IMR-90 (cell line): Measurements from ENCODE around the gene PTPRN2. TPM values are rescaled to one million over a fixed set of nuclear protein-coding genes. Genes with fewer than 3 reads are reported as not detected.
A peak's percentile ranks its signal among the peaks of the same experiment; 100 is the strongest.

ENCODE experiments used
- ATAC-seq: fragments of 200-7000 bp; cut with Tn5 transposase; 2 replicates; pipeline ENCODE4 v1.9.1; 2020; ENCODE audit warnings: low read depth, mild to moderate bottlenecking, moderate library complexity
- BruUV-seq: library from RNA; stranded (reverse); fragments of 400-500 nt; replicated peaks from 2 replicates; lab custom pipeline; 2021; lab: Mats Ljungman, UMichigan
- CTCF ChIA-PET: fragments of 300-600 bp; formaldehyde crosslinking; extraction: SDS; loops from one replicate; lab custom pipeline; 2021; ENCODE audit warnings: antibody characterized with exemption; lab: Yijun Ruan, JAX
- POLR2A ChIA-PET: fragments of 300-600 bp; sonication (Branson Sonifier 250); formaldehyde crosslinking; loops from one replicate; lab custom pipeline; 2022; ENCODE audit warnings: antibody characterized with exemption; ENCODE audit not compliant: unreplicated experiment; lab: Charles Lee
- DNase-seq: peaks from one replicate; pipeline ENCODE4 v3.0.0; 2013
- H2AFZ ChIP-seq: replicated peaks from 2 replicates; pipeline ENCODE3; 2013; ENCODE audit warnings: low read length, mild to moderate bottlenecking; ENCODE audit not compliant: poor library complexity
- H2AK5ac ChIP-seq: 2 replicates; pipeline ENCODE4 v1.6.1; 2013; ENCODE audit warnings: low read depth, low read length, inconsistent platforms
- H2AK9ac ChIP-seq: replicated peaks from 2 replicates; pipeline ENCODE3; 2013; ENCODE audit warnings: mild to moderate bottlenecking, low read depth, low read length, moderate library complexity; ENCODE audit not compliant: poor library complexity
- H2BK120ac ChIP-seq: 2 replicates; pipeline ENCODE4 v1.6.1; 2013; ENCODE audit warnings: low read depth, low read length, inconsistent platforms
- H2BK15ac ChIP-seq: 3 replicates; pipeline ENCODE4 v1.6.1; 2013; ENCODE audit warnings: low read depth, low read length, inconsistent platforms
- H2BK20ac ChIP-seq: 2 replicates; pipeline ENCODE4 v1.6.1; 2013; ENCODE audit warnings: low read depth, mild to moderate bottlenecking, inconsistent platforms, low read length, moderate library complexity
- H2BK5ac ChIP-seq: 2 replicates; pipeline ENCODE4 v1.6.1; 2013; ENCODE audit warnings: mild to moderate bottlenecking, low read depth, low read length, inconsistent platforms; ENCODE audit not compliant: poor library complexity, severe bottlenecking
- H3K14ac ChIP-seq: replicated peaks from 2 replicates; pipeline ENCODE4 v1.6.1; 2013; ENCODE audit warnings: low read depth, low read length, inconsistent platforms
- H3K18ac ChIP-seq: 2 replicates; pipeline ENCODE4 v1.6.1; 2013; ENCODE audit warnings: low read depth, low read length, control low read depth
- H3K23ac ChIP-seq: 2 replicates; pipeline ENCODE4 v1.6.1; 2013; ENCODE audit warnings: low read depth, low read length, inconsistent platforms
- H3K27ac ChIP-seq: 2 replicates; pipeline ENCODE4 v1.5.1; 2013; ENCODE audit warnings: mild to moderate bottlenecking, control low read depth, low read length; ENCODE audit not compliant: insufficient read depth
- H3K27me3 ChIP-seq: 2 replicates; pipeline ENCODE4 v1.6.1; 2013; ENCODE audit warnings: low read length; ENCODE audit not compliant: control insufficient read depth, insufficient read depth
- H3K36me3 ChIP-seq: 2 replicates; pipeline ENCODE4 v1.6.1; 2013; ENCODE audit warnings: low read length, mixed read lengths; ENCODE audit not compliant: control insufficient read depth, insufficient read depth
- H3K4ac ChIP-seq: 2 replicates; pipeline ENCODE4 v1.6.1; 2013; ENCODE audit warnings: low read depth, low read length, inconsistent platforms
- H3K4me1 ChIP-seq: 2 replicates; pipeline ENCODE4 v1.6.1; 2013; ENCODE audit warnings: low read length, mixed read lengths; ENCODE audit not compliant: control insufficient read depth, insufficient read depth
- H3K4me2 ChIP-seq: 2 replicates; pipeline ENCODE4 v1.6.1; 2013; ENCODE audit warnings: low read depth, mild to moderate bottlenecking, control low read depth, low read length, moderate library complexity
- H3K4me3 ChIP-seq: 2 replicates; pipeline ENCODE4 v1.5.1; 2013; ENCODE audit warnings: low read depth, mild to moderate bottlenecking, control low read depth, low read length, moderate library complexity; ENCODE audit not compliant: insufficient read depth
- H3K56ac ChIP-seq: 2 replicates; pipeline ENCODE4 v1.6.1; 2013; ENCODE audit warnings: low read length, inconsistent platforms; ENCODE audit not compliant: insufficient read depth; ENCODE audit errors: extremely low read depth
- H3K79me1 ChIP-seq, 2 experiments: 2 replicates each; pipeline ENCODE4 v1.6.1; 2013; ENCODE audit warnings: low read length in 2 of 2, inconsistent platforms in 1 of 2, low read depth in 1 of 2
- H3K9ac ChIP-seq: 2 replicates; pipeline ENCODE4 v1.6.1; 2013; ENCODE audit warnings: low read depth, low read length, control low read depth
- H3K9me1 ChIP-seq: 2 replicates; pipeline ENCODE4 v1.6.1; 2013; ENCODE audit warnings: low read length, inconsistent platforms; ENCODE audit not compliant: insufficient read depth
- H3K9me3 ChIP-seq: 2 replicates; pipeline ENCODE4 v1.6.1; 2013; ENCODE audit warnings: low read length; ENCODE audit not compliant: control insufficient read depth, insufficient read depth
- H4K20me1 ChIP-seq: 2 replicates; pipeline ENCODE4 v1.6.1; 2013; ENCODE audit warnings: low read length, inconsistent platforms; ENCODE audit not compliant: insufficient read depth
- H4K5ac ChIP-seq: 2 replicates; pipeline ENCODE4 v1.6.1; 2013; ENCODE audit warnings: mild to moderate bottlenecking, low read depth, low read length, control low read depth
- H4K8ac ChIP-seq, 2 experiments: 2 replicates each; pipeline ENCODE4 v1.6.1; 2013; ENCODE audit warnings: low read depth in 2 of 2, low read length in 2 of 2, control low read depth in 1 of 2, inconsistent platforms in 1 of 2
- H4K91ac ChIP-seq: 2 replicates; pipeline ENCODE4 v1.6.1; 2013; ENCODE audit warnings: low read depth, low read length, inconsistent platforms; ENCODE audit not compliant: insufficient read depth
- CEBPB ChIP-seq: IDR thresholded peaks from 2 replicates; pipeline ENCODE4 v1.6.1; 2012; ENCODE audit warnings: low read depth, low read length, improper control_type of control experiment
- MAZ ChIP-seq: IDR thresholded peaks from 2 replicates; pipeline ENCODE4 v1.6.1; 2012; ENCODE audit warnings: low read depth, mild to moderate bottlenecking, low read length, improper control_type of control experiment, moderate library complexity, borderline replicate concordance
- MXI1 ChIP-seq: IDR thresholded peaks from 2 replicates; pipeline ENCODE4 v1.6.1; 2012; ENCODE audit warnings: low read depth, mild to moderate bottlenecking, low read length, moderate library complexity, borderline replicate concordance
- RAD21 ChIP-seq: IDR thresholded peaks from 2 replicates; pipeline ENCODE4 v1.6.1; 2012; ENCODE audit warnings: low read length, improper control_type of control experiment
- RCOR1 ChIP-seq: IDR thresholded peaks from 2 replicates; pipeline ENCODE4 v1.6.1; 2012; ENCODE audit warnings: mild to moderate bottlenecking, low read length, improper control_type of control experiment; ENCODE audit not compliant: insufficient replicate concordance
- RFX5 ChIP-seq: IDR thresholded peaks from 2 replicates; pipeline ENCODE4 v1.8.0; 2012; ENCODE audit warnings: low read depth, mild to moderate bottlenecking, low read length, moderate library complexity
- SMC3 ChIP-seq: fragments of 150-350 bp; IDR thresholded peaks from 2 replicates; pipeline ENCODE4 v1.6.1; 2016; ENCODE audit warnings: low read depth, mild to moderate bottlenecking, antibody characterized with exemption, low read length, moderate library complexity
- whole genome bisulfite sequencing, 2 experiments: methylation state at CpG; one replicate each; pipeline versions ENCODE4 v1.1.5 to v1.1.7; 2013; ENCODE audit warnings: missing lambda C conversion rate in 2 of 2; ENCODE audit not compliant: insufficient read length in 1 of 2; ENCODE audit errors: extremely low coverage in 2 of 2; 5-methylcytosine and 5-hydroxymethylcytosine counted together
- dilution Hi-C: fragments of 300-500 bp; cut with HindIII; formaldehyde crosslinking; loops from one replicate; pipeline ENCODE4 v1.14.3; 2018; ENCODE audit warnings: low sequenced_read_pairs; ENCODE audit not compliant: unreplicated experiment
- in situ Hi-C: fragments of 300-500 bp; cut with MboI; formaldehyde crosslinking; loops from 3 replicates; pipeline ENCODE4 v1.14.3; 2019; ENCODE audit warnings: low sequenced_read_pairs, inconsistent platforms, mixed read lengths
- intact Hi-C: fragments of 100-400 bp; cut with micrococcal nuclease; formaldehyde crosslinking; loops from 2 replicates; pipeline ENCODE4 v1.10.0; 2022
- polyA plus RNA-seq, 3 experiments: library from polyadenylated mRNA; depleted of rRNA; stranded (reverse); fragments of >200 nt; gene quantifications; 2 replicates each; pipeline ENCODE4 v1.2.3, GENCODE V29; 2012; ENCODE audit warnings: low replicate concordance in 1 of 3
- total RNA-seq: library from RNA; depleted of rRNA; stranded (reverse); fragments of >200 nt; gene quantifications from 2 replicates; pipeline ENCODE4 v1.2.3, GENCODE V29; 2012
- TF ChIP-seq, protein P1 (sequence below): fragments of 150-350 bp; IDR thresholded peaks from 2 replicates; pipeline ENCODE4 v1.6.1; 2016; ENCODE audit warnings: low read depth, mild to moderate bottlenecking, low read length, moderate library complexity, borderline replicate concordance
- TF ChIP-seq, protein P2 (sequence below): conservative IDR thresholded peaks from 2 replicates; pipeline ENCODE4 v1.5.1; 2012; ENCODE audit warnings: mild to moderate bottlenecking, low read depth, low read length, improper control_type of control experiment

Gene PTPRN2
- total and polyA plus RNA-seq, 2 of the 4 experiments (the other 2 are of a cell fraction), result 0.03 TPM; not detected in 1

DNA sequence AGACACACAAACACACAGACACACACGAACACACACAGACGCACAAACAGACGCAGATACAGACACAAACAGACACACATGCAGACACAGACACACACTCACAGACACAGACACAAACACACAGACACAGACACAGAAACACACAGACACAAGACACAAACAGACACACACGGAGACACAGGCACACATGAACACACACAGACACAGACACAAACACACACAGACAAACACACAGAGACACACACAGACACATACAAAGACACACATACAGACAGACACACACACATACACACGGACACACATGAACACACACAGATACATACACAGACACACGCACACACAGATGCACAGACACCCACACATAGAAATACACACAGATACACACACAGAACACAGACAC is 815.9 kb downstream of the PTPRN2 start:
- H3K4ac ChIP-seq, result no peak overlapping the region
- no peak overlapping the region for H3K27ac ChIP-seq
- H4K20me1 ChIP-seq, result no peaks in the 10 kb centered on the region
- H3K23ac ChIP-seq, result no peak overlapping the region
- H3K4me1 ChIP-seq, result no peaks in the 10 kb centered on the region
- peak overlapping the region; percentile 21 for H2AFZ ChIP-seq
- WGBS, 2 experiments, result 63% methylated on average over 4 of the region's 6 CpGs; no CpG with 5 or more reads in 1 of the 2 experiments
- intact Hi-C loops, result no loop called here
- peaks cover 66% of the 10 kb centered on the region for H3K9me3 ChIP-seq
- in situ Hi-C loops, result no loop called here
- CTCF ChIA-PET, result no interaction called here
- H3K27me3 ChIP-seq, result no peaks in the 10 kb centered on the region
- TF ChIP-seq, protein P1, sequence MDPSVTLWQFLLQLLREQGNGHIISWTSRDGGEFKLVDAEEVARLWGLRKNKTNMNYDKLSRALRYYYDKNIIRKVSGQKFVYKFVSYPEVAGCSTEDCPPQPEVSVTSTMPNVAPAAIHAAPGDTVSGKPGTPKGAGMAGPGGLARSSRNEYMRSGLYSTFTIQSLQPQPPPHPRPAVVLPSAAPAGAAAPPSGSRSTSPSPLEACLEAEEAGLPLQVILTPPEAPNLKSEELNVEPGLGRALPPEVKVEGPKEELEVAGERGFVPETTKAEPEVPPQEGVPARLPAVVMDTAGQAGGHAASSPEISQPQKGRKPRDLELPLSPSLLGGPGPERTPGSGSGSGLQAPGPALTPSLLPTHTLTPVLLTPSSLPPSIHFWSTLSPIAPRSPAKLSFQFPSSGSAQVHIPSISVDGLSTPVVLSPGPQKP, result no peak
- TF ChIP-seq RAD21, result no peak
- no peak for TF ChIP-seq RCOR1
- no peak for TF ChIP-seq MXI1
- no peak for TF ChIP-seq MAZ
- TF ChIP-seq, protein P2, sequence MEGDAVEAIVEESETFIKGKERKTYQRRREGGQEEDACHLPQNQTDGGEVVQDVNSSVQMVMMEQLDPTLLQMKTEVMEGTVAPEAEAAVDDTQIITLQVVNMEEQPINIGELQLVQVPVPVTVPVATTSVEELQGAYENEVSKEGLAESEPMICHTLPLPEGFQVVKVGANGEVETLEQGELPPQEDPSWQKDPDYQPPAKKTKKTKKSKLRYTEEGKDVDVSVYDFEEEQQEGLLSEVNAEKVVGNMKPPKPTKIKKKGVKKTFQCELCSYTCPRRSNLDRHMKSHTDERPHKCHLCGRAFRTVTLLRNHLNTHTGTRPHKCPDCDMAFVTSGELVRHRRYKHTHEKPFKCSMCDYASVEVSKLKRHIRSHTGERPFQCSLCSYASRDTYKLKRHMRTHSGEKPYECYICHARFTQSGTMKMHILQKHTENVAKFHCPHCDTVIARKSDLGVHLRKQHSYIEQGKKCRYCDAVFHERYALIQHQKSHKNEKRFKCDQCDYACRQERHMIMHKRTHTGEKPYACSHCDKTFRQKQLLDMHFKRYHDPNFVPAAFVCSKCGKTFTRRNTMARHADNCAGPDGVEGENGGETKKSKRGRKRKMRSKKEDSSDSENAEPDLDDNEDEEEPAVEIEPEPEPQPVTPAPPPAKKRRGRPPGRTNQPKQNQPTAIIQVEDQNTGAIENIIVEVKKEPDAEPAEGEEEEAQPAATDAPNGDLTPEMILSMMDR, result no peak
- no peak for TF ChIP-seq RFX5
- TF ChIP-seq SMC3, result no peak
- no peak for TF ChIP-seq CEBPB
- no peak overlapping the region for H3K4me2 ChIP-seq
- dilution Hi-C loops, result no loop called here
- H2BK5ac ChIP-seq, result peak overlapping the region; percentile 60
- H3K79me1 ChIP-seq, result no peaks in the 10 kb centered on the region
- ATAC-seq (no peak), DNase-seq (no peak)
- H3K9ac ChIP-seq, result no peak overlapping the region
- H3K18ac ChIP-seq, result no peak overlapping the region
- H2AK9ac ChIP-seq, result no peak overlapping the region
- no peak overlapping the region for H2BK120ac ChIP-seq
- no TSS peak for BruUV-seq
- H4K5ac ChIP-seq, result no peak overlapping the region
- no peak overlapping the region for H3K14ac ChIP-seq
- H2AK5ac ChIP-seq, result no peak overlapping the region
- no peak overlapping the region for H4K91ac ChIP-seq
- H2BK20ac ChIP-seq, result no peak overlapping the region
- no peak overlapping the region for H3K4me3 ChIP-seq
- no peak overlapping the region for H3K56ac ChIP-seq
- H4K8ac ChIP-seq, result no peak overlapping the region
- no peak overlapping the region for H2BK15ac ChIP-seq
- POLR2A ChIA-PET, result no interaction called here
- no peaks in the 10 kb centered on the region for H3K36me3 ChIP-seq
- H3K9me1 ChIP-seq, result no peaks in the 10 kb centered on the region
